HFFc6 (cell line): Measurements from ENCODE around the gene MOV10L1. TPM values are rescaled to one million over a fixed set of nuclear protein-coding genes. Genes with fewer than 3 reads are reported as not detected.

Source experiments
- DNase-seq: peaks from one replicate; pipeline ENCODE4 v3.0.0-alpha.2; 2018
- H3K27ac Mint-ChIP-seq: 2 replicates; pipeline ENCODE4 v1.8.0; 2020; ENCODE audit warnings: mild to moderate bottlenecking, mixed read lengths
- H3K27me3 Mint-ChIP-seq: 2 replicates; pipeline ENCODE4 v1.8.0; 2021; ENCODE audit warnings: mild to moderate bottlenecking, moderate library complexity, mixed read lengths; ENCODE audit not compliant: insufficient read depth
- H3K36me3 Mint-ChIP-seq: 2 replicates; pipeline ENCODE4 v1.8.0; 2021; ENCODE audit warnings: low read depth, mixed read lengths
- H3K4me1 Mint-ChIP-seq: 2 replicates; pipeline ENCODE4 v1.8.0; 2020; ENCODE audit warnings: low read depth, mixed read lengths
- H3K4me3 Mint-ChIP-seq: 2 replicates; pipeline ENCODE4 v1.8.0; 2020; ENCODE audit warnings: mild to moderate bottlenecking, moderate library complexity, mixed read lengths
- H3K9me3 Mint-ChIP-seq: 2 replicates; pipeline ENCODE4 v1.8.0; 2020; ENCODE audit warnings: mild to moderate bottlenecking, mixed read lengths
- total RNA-seq, 6 experiments: library from RNA; stranded (reverse); fragmentation: NEBNext Ultra II Directional; extraction: Animal tissue kit (Norgen Biotek cat#: 25700); gene quantifications; 2 replicates in 1 of 6; 3 replicates in 5 of 6; pipeline ENCODE4 v1.2.3, GENCODE V29; 2021
- TF ChIP-seq, protein P1 (sequence below): fragments of 200-600 bp; sonication (generic); IDR thresholded peaks from 2 replicates; pipeline ENCODE4 v1.5.0; 2021; ENCODE audit warnings: antibody characterized with exemption, mild to moderate bottlenecking

Gene MOV10L1
- total RNA-seq, 6 experiments from 2014 or later: 0.09 to 1.3 (median 0.26) TPM

DNA sequence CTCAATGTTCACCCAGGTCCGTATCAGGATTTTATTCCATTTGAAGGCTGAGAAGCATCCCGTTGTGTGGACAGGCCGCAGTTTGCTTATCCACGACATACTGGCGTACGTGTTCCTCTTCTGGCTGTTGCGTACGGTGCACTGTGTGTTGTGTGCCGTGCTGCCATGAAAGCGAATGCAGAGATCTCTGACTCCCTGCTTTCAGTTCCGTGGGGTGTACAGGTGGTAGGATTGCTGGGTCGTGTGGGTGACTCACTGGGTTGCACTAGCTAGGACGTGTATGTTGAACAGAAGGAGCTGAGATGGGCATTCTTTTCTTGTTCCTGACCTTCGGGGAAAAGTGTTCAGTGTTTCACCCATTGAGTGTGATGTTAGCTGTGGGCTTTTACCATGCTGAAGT, 121.3 kb downstream of the MOV10L1 start:
- H3K27me3 Mint-ChIP-seq: peaks cover 8% of the 10 kb centered on the region
- TF ChIP-seq, protein P1, sequence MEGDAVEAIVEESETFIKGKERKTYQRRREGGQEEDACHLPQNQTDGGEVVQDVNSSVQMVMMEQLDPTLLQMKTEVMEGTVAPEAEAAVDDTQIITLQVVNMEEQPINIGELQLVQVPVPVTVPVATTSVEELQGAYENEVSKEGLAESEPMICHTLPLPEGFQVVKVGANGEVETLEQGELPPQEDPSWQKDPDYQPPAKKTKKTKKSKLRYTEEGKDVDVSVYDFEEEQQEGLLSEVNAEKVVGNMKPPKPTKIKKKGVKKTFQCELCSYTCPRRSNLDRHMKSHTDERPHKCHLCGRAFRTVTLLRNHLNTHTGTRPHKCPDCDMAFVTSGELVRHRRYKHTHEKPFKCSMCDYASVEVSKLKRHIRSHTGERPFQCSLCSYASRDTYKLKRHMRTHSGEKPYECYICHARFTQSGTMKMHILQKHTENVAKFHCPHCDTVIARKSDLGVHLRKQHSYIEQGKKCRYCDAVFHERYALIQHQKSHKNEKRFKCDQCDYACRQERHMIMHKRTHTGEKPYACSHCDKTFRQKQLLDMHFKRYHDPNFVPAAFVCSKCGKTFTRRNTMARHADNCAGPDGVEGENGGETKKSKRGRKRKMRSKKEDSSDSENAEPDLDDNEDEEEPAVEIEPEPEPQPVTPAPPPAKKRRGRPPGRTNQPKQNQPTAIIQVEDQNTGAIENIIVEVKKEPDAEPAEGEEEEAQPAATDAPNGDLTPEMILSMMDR: no peak
- H3K4me3 Mint-ChIP-seq: no peak overlapping the region
- no peaks in the 10 kb centered on the region for H3K4me1 Mint-ChIP-seq
- no peak for DNase-seq
- H3K9me3 Mint-ChIP-seq: no peaks in the 10 kb centered on the region
- no peak overlapping the region for H3K27ac Mint-ChIP-seq
- peaks cover 37% of the 10 kb centered on the region for H3K36me3 Mint-ChIP-seq

Other genes starting within 250 kb of the MOV10L1 start
- 10 to 100 TPM in 1 of 6 experiments, 1 to 10 TPM in 5; 7.9 to 10.9 (median 9.0) TPM for gene ZBED4, start 236.2 kb upstream of the MOV10L1 start, total RNA-seq
- gene ALG12, start 171.6 kb upstream of the MOV10L1 start, total RNA-seq: 10 to 100 TPM; 17.2 to 25.1 (median 20.2) TPM
- 10 to 100 TPM; 67.9 to 86.8 (median 78.5) TPM for gene CRELD2, start 171.4 kb upstream of the MOV10L1 start, total RNA-seq
- 10 to 100 TPM; 14.8 to 18.8 (median 17.4) TPM for gene PIM3, start 129.2 kb upstream of the MOV10L1 start, total RNA-seq
- not detected for gene IL17REL, start 77.2 kb upstream of the MOV10L1 start, total RNA-seq
- gene TTLL8, start 31.7 kb upstream of the MOV10L1 start, total RNA-seq: not detected
- gene MLC1, start 4.6 kb upstream of the MOV10L1 start, total RNA-seq: not detected
- 1 to 10 TPM; 1.2 to 2.3 (median 1.3) TPM for gene PANX2, start 80.7 kb downstream of the MOV10L1 start, total RNA-seq
- gene TRABD, start 95.9 kb downstream of the MOV10L1 start, total RNA-seq: 10 to 100 TPM; 25.0 to 36.0 (median 27.6) TPM
- 10 to 100 TPM; 14.4 to 18.0 (median 16.0) TPM for gene SELENOO, start 111.0 kb downstream of the MOV10L1 start, total RNA-seq
- 10 to 100 TPM; 20.1 to 26.8 (median 21.7) TPM for gene TUBGCP6, start 155.0 kb downstream of the MOV10L1 start, total RNA-seq
- 10 to 100 TPM; 24.2 to 30.9 (median 28.9) TPM for gene HDAC10, start 161.3 kb downstream of the MOV10L1 start, total RNA-seq
- gene MAPK12, start 171.7 kb downstream of the MOV10L1 start, total RNA-seq: 10 to 100 TPM; 31.4 to 39.5 (median 34.1) TPM
- 10 to 100 TPM in 1 of 6 experiments, 1 to 10 TPM in 5; 6.0 to 10.2 (median 7.8) TPM for gene MAPK11, start 180.4 kb downstream of the MOV10L1 start, total RNA-seq
- 100 to 1,000 TPM; 280 to 370 (median 291) TPM for gene PLXNB2, start 217.6 kb downstream of the MOV10L1 start, total RNA-seq
- 1 to 10 TPM; 1.4 to 2.5 (median 1.9) TPM for gene DENND6B, start 237.0 kb downstream of the MOV10L1 start, total RNA-seq